CD4-positive, alpha-beta T cell (primary cell): Measurements from ENCODE around the gene TBX15. TPM values are rescaled to one million over a fixed set of nuclear protein-coding genes. Genes with fewer than 3 reads are reported as not detected.

Experiments used
- ATAC-seq: fragments of 200-7000 bp; cut with Tn5 transposase; one replicate; pipeline ENCODE4 v1.10.0; 2022; ENCODE audit warnings: mild to moderate bottlenecking; ENCODE audit not compliant: poor library complexity
- CTCF ChIA-PET: fragments of 350-600 bp; sonication (Branson Sonifier 250); formaldehyde crosslinking; loops from one replicate; lab custom pipeline; 2021; ENCODE audit warnings: antibody characterized with exemption, inconsistent platforms; lab: Charles Lee
- POLR2A ChIA-PET: fragments of 350-600 bp; sonication (Branson Sonifier 250); formaldehyde crosslinking; loops from one replicate; lab custom pipeline; 2021; ENCODE audit warnings: antibody characterized with exemption, inconsistent platforms; lab: Charles Lee
- DNase-seq, 14 experiments: peaks; one replicate each; pipeline ENCODE4 v3.0.0-alpha.2; 2013 to 2020; ENCODE audit warnings: mixed read lengths in 2 of 14
- H3K27ac ChIP-seq, 2 donors: one replicate each; pipeline versions ENCODE4 v1.5.1 to v1.7.0; 2013; ENCODE audit warnings: low read length in 2 of 2, low read depth in 1 of 2, mild to moderate bottlenecking in 1 of 2
- H3K27me3 ChIP-seq, 2 experiments: 1 replicate in 1 of 2; 2 replicates in 1 of 2; pipeline versions ENCODE4 v1.6.1 to v1.7.0; 2013; ENCODE audit warnings: low read length in 2 of 2, control low read depth in 1 of 2, mild to moderate bottlenecking in 1 of 2, moderate library complexity in 1 of 2; ENCODE audit not compliant: insufficient read depth in 2 of 2, control insufficient read depth in 1 of 2
- H3K36me3 ChIP-seq: one replicate; pipeline ENCODE4 v1.6.1; 2013; ENCODE audit warnings: low read length, control low read depth; ENCODE audit not compliant: insufficient read depth
- H3K4me1 ChIP-seq: one replicate; pipeline ENCODE4 v1.6.1; 2013; ENCODE audit warnings: low read length, control low read depth; ENCODE audit not compliant: insufficient read depth
- H3K4me3 ChIP-seq: one replicate; pipeline ENCODE4 v1.5.1; 2013; ENCODE audit warnings: mild to moderate bottlenecking, low read length, moderate library complexity
- H3K9me3 ChIP-seq, 2 experiments: 1 replicate in 1 of 2; 2 replicates in 1 of 2; pipeline versions ENCODE4 v1.6.1 to v1.7.0; 2013; ENCODE audit warnings: low read length in 2 of 2, mild to moderate bottlenecking in 2 of 2, control low read depth in 1 of 2, moderate library complexity in 1 of 2; ENCODE audit not compliant: control insufficient read depth in 1 of 2, insufficient read depth in 1 of 2
- H3K27ac Mint-ChIP-seq: one replicate; pipeline ENCODE4 v1.8.0; 2020; ENCODE audit warnings: mixed read lengths
- H3K27me3 Mint-ChIP-seq: one replicate; pipeline ENCODE4 v1.8.0; 2021; ENCODE audit warnings: mixed read lengths
- H3K36me3 Mint-ChIP-seq: one replicate; pipeline ENCODE4 v1.8.0; 2021; ENCODE audit warnings: low read depth, mixed read lengths
- H3K4me1 Mint-ChIP-seq: one replicate; pipeline ENCODE4 v1.8.0; 2021; ENCODE audit warnings: low read depth, mixed read lengths
- H3K4me3 Mint-ChIP-seq: one replicate; pipeline ENCODE4 v1.8.0; 2020; ENCODE audit warnings: mild to moderate bottlenecking, mixed read lengths
- H3K9me3 Mint-ChIP-seq: one replicate; pipeline ENCODE4 v1.8.0; 2020; ENCODE audit warnings: mixed read lengths
- intact Hi-C, 2 experiments: fragments of 100-400 bp; cut with DNase I in 1 of 2; cut with micrococcal nuclease in 1 of 2; formaldehyde crosslinking; loops; one replicate each; pipeline versions ENCODE4 v1.15.1 to v1.9.0; 2023 to 2025; cut with DNase I, micrococcal nuclease
- polyA plus RNA-seq, 2 donors: library from polyadenylated mRNA; unstranded; fragments of 120-200 nt; gene quantifications; one replicate each; pipeline ENCODE4 v1.2.1, GENCODE V29; 2013
- total RNA-seq, 174 experiments: library from RNA in 2 of 174; stranded (reverse) in 2 of 174; gene quantifications; one replicate each; pipeline ENCODE4 v1.2.3 and lab custom pipeline; 2021 to 2026
- TF ChIP-seq, protein P1 (sequence below): fragments of 200-600 bp; IDR thresholded peaks from one replicate; pipeline ENCODE4 v1.8.0; 2022; ENCODE audit warnings: antibody characterized with exemption, mild to moderate bottlenecking

The TBX15 gene
- total RNA-seq (not detected), total RNA-seq (lab: John Stamatoyannopoulos, UW) (0 to 0.32 (median 0) reads per million in 172 experiments)
- not detected for polyA plus RNA-seq (2013, experiment 1 of 2)
- 1.2 TPM for polyA plus RNA-seq (2013, experiment 2 of 2)

DNA sequence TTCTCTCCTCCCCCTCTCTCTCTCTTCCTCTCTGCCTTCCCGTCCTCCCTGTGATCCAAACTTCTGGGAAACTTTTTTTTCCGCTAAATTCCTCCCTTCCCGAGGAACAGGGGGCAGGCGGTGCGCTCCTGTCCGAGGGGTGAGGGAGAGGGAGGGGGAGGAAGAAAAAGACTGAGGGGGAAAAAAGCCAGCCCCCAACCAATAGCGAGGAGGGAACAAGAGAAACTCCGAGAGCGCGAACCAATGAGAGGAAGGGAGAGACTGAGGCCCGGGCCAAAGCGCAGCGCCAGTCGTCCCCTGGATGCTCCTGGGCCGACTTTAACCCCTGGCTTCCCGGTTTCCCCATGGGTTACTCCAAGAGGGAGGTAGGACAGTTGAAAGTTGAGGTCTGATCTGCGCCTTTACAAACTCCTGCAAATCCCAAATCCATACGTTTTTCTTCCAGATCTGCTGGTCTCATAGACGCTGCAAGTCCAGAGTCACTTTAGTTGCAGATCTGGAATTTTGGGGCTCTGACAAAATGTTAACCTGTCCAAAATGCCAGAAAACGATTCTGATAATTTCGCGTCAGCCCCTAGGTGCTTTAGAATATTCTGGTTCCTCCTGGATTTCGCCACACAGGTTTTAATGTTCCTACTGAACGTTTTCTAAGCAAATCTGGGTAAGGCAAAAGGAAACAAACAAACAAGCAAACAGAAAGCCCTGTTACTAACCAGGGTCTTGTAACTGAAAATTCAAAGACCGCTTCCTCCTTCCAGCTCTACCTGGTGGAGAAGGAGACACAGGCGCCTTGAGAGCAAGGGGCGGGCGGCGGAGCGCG, at the start of gene TBX15:
Gene TBX15, minus strand, starts transcription at position 158 of the 820 bp plus-strand sequence. CDS start 548 bp downstream, outside the sequence.
- POLR2A ChIA-PET = no interaction called here
- Mint-ChIP-seq H3K27ac (no peak within 1 kb of the TSS), H3K4me3 (no peak within 1 kb of the TSS), H3K9me3 (peaks cover 3% of the 10 kb centered on the region), H3K4me1 (peaks cover 21% of the 10 kb centered on the region), H3K27me3 (peaks cover 88% of the 10 kb centered on the region), H3K36me3 (no peaks in the 10 kb centered on the region)
- CTCF ChIA-PET = no interaction called here
- DNase-seq (no peak), ATAC-seq (no peak)
- H3K27me3 ChIP-seq = peaks cover 98 to 100% of the 10 kb centered on the region in 2 experiments
- no peaks in the 10 kb centered on the region for H3K36me3 ChIP-seq
- no peak within 1 kb of the TSS for H3K4me3 ChIP-seq
- intact Hi-C loops = no loop called here
- H3K4me1 ChIP-seq = peaks cover 16% of the 10 kb centered on the region
- TF ChIP-seq, protein P1, sequence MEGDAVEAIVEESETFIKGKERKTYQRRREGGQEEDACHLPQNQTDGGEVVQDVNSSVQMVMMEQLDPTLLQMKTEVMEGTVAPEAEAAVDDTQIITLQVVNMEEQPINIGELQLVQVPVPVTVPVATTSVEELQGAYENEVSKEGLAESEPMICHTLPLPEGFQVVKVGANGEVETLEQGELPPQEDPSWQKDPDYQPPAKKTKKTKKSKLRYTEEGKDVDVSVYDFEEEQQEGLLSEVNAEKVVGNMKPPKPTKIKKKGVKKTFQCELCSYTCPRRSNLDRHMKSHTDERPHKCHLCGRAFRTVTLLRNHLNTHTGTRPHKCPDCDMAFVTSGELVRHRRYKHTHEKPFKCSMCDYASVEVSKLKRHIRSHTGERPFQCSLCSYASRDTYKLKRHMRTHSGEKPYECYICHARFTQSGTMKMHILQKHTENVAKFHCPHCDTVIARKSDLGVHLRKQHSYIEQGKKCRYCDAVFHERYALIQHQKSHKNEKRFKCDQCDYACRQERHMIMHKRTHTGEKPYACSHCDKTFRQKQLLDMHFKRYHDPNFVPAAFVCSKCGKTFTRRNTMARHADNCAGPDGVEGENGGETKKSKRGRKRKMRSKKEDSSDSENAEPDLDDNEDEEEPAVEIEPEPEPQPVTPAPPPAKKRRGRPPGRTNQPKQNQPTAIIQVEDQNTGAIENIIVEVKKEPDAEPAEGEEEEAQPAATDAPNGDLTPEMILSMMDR = no peak
- H3K9me3 ChIP-seq = peaks cover 8 to 82% of the 10 kb centered on the region in 2 experiments
- H3K27ac ChIP-seq = no peak within 1 kb of the TSS

DNA sequence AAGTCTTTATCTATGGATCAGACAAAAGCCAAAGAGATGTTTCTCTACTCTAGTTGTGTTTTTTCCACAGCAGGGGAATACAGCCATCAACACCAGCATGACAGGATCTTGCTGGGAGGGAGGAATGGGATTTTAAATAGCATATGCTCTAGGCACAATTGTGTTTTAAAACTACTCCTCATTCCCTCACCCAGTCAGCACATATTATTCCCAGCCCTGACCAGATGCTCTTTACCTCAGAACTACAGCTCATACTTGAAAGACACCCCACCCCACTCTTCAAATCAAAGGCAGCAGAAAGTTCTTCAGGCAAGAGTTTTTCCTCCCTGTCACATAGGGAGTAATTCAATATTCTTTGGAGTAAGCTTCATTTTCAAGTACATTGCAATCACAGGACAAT, 46.2 kb upstream of the TBX15 start:
- POLR2A ChIA-PET = no interaction called here
- no peaks in the 10 kb centered on the region for H3K27me3 Mint-ChIP-seq
- Histone ChIP-seq H3K36me3 (peaks cover 4% of the 10 kb centered on the region), H3K4me3 (no peak overlapping the region), H3K27me3 (no peaks in the 10 kb centered on the region), H3K9me3 (peaks cover 0 to 3% of the 10 kb centered on the region in 2 experiments), H3K4me1 (no peaks in the 10 kb centered on the region), H3K27ac (no peak overlapping the region)
- TF ChIP-seq, protein P1 = no peak
- H3K36me3 Mint-ChIP-seq = peaks cover 92% of the 10 kb centered on the region
- no peak overlapping the region for H3K27ac Mint-ChIP-seq
- ATAC-seq (no peak), DNase-seq (no peak)
- H3K4me3 Mint-ChIP-seq = no peak overlapping the region
- CTCF ChIA-PET = no interaction called here
- no peaks in the 10 kb centered on the region for H3K4me1 Mint-ChIP-seq
- intact Hi-C loops = no loop called here
- H3K9me3 Mint-ChIP-seq = no peaks in the 10 kb centered on the region

DNA sequence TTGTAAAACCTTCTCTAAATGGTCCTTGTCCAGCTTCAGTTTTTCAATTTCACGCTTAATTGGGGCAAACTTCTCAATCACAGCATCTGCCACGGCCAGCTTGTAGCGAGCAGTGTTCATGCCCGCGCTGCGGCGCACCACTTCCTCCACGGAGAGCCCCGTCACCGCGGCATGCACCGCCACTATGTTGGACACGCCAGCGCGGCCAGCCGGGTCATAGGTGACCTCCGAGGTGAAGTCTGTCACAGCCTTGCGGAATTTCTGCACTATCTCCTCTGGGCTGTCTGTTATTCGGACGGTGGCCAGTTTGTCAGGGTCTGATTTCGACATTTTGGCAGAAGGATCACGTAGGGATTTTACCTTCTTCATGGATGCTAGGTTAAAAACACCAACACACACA, 44.8 kb upstream of the TBX15 start:
- ATAC-seq = no peak

More for the DNA sequence above, 44.8 kb upstream of the TBX15 start:
- peaks cover 4% of the 10 kb centered on the region for H3K36me3 ChIP-seq
- peaks cover 0 to 3% of the 10 kb centered on the region in 2 experiments for H3K9me3 ChIP-seq
- Mint-ChIP-seq H3K4me3 (no peak overlapping the region), H3K27me3 (no peaks in the 10 kb centered on the region), H3K27ac (no peak overlapping the region), H3K36me3 (peaks cover 95% of the 10 kb centered on the region), H3K4me1 (no peaks in the 10 kb centered on the region), H3K9me3 (no peaks in the 10 kb centered on the region)
- intact Hi-C loops = no loop called here
- H3K27ac ChIP-seq = no peak overlapping the region
- no peaks in the 10 kb centered on the region for H3K4me1 ChIP-seq
- POLR2A ChIA-PET = no interaction called here
- H3K27me3 ChIP-seq = no peaks in the 10 kb centered on the region
- H3K4me3 ChIP-seq = no peak overlapping the region
- no peak for DNase-seq
- TF ChIP-seq, protein P1 = no peak
- CTCF ChIA-PET = no interaction called here
